GDM1 (cell line): ENCODE results near the gene SMIM17.
"Not testable (repeated sequence)": the region's sequence is repeated elsewhere in the genome, so short reads cannot be mapped to it uniquely, and the experiment has no call there.

Experiments used
- DNase-seq: peaks from one replicate; lab custom pipeline; 2025; lab: John Stamatoyannopoulos, UW

SMIM17 gene

GRCh38 chr19:56660381-56661107, 17.6 kb downstream of the SMIM17 start:
- no peak for DNase-seq

- DNase-seq: no peak
These were observed 18.3 kb downstream of the SMIM17 start for GRCh38 chr19:56661248-56661647.

GRCh38 chr19:56663931-56664500, 21.1 kb downstream of the SMIM17 start:
- DNase-seq: no peak

- DNase-seq: no peak
These were observed 21.6 kb downstream of the SMIM17 start for GRCh38 chr19:56664511-56664910.

DNA sequence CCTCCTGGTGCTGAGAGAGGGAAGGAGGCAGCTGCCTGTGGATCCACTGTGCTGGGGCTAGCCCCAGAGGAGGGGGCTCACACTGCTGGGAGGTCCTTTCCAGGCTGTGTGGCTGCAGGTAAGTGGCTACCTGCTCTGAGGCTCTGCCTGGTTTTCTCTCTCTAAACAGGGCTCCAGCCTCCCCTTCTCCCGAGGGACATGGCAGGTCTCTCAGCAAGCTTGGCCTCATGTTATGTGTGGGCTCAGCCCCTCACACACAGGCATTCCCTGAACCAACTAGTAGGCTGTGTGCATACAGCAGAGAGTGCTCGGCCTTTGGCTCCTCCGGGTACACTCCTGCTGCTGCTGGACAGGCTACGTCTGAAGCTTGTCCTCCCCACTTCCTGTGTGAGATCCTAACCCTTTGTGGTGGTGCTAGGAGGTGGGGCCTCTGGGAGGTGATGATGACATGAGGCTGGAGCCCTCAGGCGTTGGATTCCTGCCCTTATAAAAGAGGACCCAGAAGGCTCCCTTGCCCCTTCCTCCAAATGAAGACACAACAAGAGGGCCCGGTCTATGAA, 24.4 kb downstream of the SMIM17 start:
- DNase-seq: no peak

- no peak for DNase-seq
These were observed 25.7 kb downstream of the SMIM17 start for GRCh38 chr19:56668676-56669075.

DNA sequence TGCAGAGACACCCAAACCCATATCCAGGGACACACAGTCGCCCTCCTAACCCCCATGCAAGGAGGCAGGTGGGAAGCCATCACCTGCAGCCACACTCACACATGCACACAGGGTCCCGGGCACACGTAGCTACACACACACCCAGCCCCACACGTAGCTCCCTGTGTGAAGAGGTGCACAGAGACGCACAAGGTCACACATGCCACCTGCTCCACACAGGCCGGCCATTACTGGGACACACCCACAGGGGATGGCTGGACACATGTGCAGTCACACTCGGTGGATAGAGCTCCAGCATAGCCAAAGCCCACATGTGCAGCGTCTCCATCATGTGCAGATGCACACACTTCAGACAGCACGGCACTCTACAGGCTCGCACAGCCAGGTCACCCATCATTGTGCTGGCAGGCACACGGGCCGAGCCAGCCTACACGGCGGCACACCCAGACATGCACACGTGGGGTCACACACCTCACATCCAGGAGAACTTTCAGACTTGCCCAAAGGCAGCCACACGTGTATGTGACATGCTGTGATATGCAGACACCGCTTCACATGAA, 27.5 kb downstream of the SMIM17 start:
- no peak for DNase-seq

GRCh38 chr19:56670961-56671612, 28.1 kb downstream of the SMIM17 start:
- DNase-seq: no peak

GRCh38 chr19:56671613-56671994, 28.6 kb downstream of the SMIM17 start, which contains the start of gene ZNF835:
Gene ZNF835 (minus strand): TSS chr19:56671757. CDS start chr19:56665198, 6,559 bp downstream.
- no peak for DNase-seq

- not testable (repeated sequence) for DNase-seq
These were observed 29.7 kb downstream of the SMIM17 start for GRCh38 chr19:56672610-56673009.

- DNase-seq: no peak
These were observed 35.2 kb downstream of the SMIM17 start for GRCh38 chr19:56678205-56678604.

GRCh38 chr19:56681702-56682101, 38.7 kb downstream of the SMIM17 start:
- no peak for DNase-seq

DNA sequence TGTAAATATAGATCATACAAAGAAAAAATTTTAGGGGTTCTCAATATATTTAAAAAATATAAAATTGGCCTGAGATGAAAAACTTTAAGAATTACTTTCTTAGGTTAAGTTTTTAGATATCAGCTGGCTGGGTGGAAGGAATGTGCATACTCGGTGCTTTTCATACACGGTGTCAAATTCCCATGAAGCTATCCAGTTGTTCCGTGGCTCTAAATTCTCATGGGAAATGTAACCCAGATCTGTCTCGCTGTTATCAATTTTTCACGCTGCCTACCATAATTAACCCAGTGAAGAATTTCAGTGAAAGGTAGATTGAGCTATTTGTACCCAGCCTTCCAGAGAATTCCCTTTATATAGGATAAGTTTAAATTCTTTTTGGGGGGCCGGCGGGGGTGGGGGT, 40.2 kb downstream of the SMIM17 start:
- DNase-seq: no peak

DNA sequence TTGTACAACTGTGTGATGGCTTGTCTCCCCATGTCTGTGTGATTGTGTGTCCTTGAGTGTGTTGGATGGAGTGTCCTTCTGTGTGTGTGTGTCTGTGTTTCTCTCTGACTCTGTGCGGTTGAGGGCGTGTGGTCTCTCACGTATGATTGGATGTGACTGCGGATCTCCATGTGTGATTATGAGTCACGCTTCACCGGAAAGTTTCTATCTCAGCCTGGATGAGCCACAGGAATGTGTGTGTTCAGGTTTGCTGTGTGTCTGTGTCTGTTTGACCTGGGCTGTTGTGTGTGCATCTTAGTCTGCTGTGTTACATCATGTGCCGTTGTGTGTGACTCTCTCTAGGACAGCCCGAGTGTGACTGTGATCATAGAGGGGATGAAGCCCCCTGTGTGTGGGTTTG, 44.1 kb downstream of the SMIM17 start:
- no peak for DNase-seq

DNA sequence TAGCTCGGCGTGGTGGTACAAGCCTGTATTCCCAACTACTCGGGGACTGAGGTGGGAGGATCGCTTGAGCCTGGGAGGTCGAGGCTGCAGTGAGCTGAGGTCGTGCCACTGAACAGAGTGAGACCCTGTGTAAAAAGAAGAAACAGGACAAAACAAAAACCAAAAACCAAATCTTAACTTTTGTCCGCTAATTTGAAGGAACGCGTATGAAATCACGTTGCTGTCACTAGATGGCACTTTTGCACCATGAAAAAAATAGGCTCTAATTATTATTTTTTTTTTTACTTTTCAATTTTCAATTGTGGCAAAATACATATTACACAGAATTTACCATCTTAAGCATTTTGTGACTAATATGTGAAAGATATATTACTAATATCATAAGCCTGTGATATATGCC, 46.2 kb downstream of the SMIM17 start:
- DNase-seq: no peak

- DNase-seq: no peak
These were observed 47.7 kb downstream of the SMIM17 start for GRCh38 chr19:56690670-56691069.

- no peak for DNase-seq
These were observed 49.4 kb downstream of the SMIM17 start for GRCh38 chr19:56692206-56692895.

- DNase-seq: no peak
These were observed 56.6 kb downstream of the SMIM17 start for GRCh38 chr19:56699552-56699951.

GRCh38 chr19:56701895-56702294, 58.9 kb downstream of the SMIM17 start:
- no peak for DNase-seq

DNA sequence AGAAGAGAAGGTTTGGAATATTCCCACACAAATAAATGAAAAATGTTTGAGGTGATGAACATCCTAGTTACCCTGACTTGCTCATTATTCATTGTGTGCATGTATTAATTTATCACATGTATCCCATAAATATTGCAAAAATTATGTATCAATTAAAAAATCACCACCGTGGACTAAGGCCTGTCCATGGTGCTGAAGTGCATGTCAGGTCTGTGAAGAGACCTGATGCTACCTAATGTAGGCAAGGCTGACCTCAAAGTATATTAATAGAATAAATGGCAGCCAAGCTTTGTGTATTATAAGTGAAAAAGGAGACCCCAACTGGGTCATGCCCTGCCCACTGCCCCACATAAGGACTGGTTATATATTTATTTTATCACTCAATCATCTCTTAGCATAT, 63.0 kb downstream of the SMIM17 start:
- no peak for DNase-seq
